Endothelial cell (in vitro differentiated cells): ENCODE data around the gene LRCH1. TPM values are rescaled to one million over a fixed set of nuclear protein-coding genes. Genes with fewer than 3 reads are reported as not detected.

Experiments used
- DNase-seq: peaks from one replicate; pipeline ENCODE4 v3.0.0; 2021; ENCODE audit warnings: low spot score
- H3K27ac Mint-ChIP-seq: one replicate; pipeline ENCODE4 v1.8.0; 2021; ENCODE audit warnings: mixed read lengths, inconsistent platforms; ENCODE audit not compliant: unreplicated experiment
- H3K27me3 Mint-ChIP-seq: one replicate; pipeline ENCODE4 v1.8.0; 2021; ENCODE audit warnings: mild to moderate bottlenecking, moderate library complexity, mixed read lengths, inconsistent platforms; ENCODE audit not compliant: unreplicated experiment
- H3K36me3 Mint-ChIP-seq: one replicate; pipeline ENCODE4 v1.8.0; 2021; ENCODE audit warnings: mild to moderate bottlenecking, low read depth, mixed read lengths, inconsistent platforms; ENCODE audit not compliant: unreplicated experiment
- H3K4me1 Mint-ChIP-seq: one replicate; pipeline ENCODE4 v1.8.0; 2021; ENCODE audit warnings: mild to moderate bottlenecking, mixed read lengths, inconsistent platforms; ENCODE audit not compliant: unreplicated experiment
- H3K4me3 Mint-ChIP-seq: one replicate; pipeline ENCODE4 v1.8.0; 2021; ENCODE audit warnings: mild to moderate bottlenecking, mixed read lengths, inconsistent platforms; ENCODE audit not compliant: unreplicated experiment
- H3K9me3 Mint-ChIP-seq: one replicate; pipeline ENCODE4 v1.8.0; 2021; ENCODE audit warnings: mixed read lengths, inconsistent platforms; ENCODE audit not compliant: unreplicated experiment
- CTCF ChIP-seq: fragments of 200-600 bp; sonication (generic); IDR thresholded peaks from one replicate; pipeline ENCODE4 v1.5.0; 2021; ENCODE audit warnings: antibody characterized with exemption; ENCODE audit not compliant: unreplicated experiment
- total RNA-seq: library from RNA; stranded (reverse); fragmentation: NEBNext Ultra II Directional; extraction: Animal tissue kit (Norgen Biotek cat#: 25700); gene quantifications from one replicate; pipeline ENCODE4 v1.2.1, GENCODE V29; 2021; ENCODE audit not compliant: unreplicated experiment

Gene LRCH1
- total RNA-seq, 1 donor from 2014 or later, result 45.6 TPM

DNA sequence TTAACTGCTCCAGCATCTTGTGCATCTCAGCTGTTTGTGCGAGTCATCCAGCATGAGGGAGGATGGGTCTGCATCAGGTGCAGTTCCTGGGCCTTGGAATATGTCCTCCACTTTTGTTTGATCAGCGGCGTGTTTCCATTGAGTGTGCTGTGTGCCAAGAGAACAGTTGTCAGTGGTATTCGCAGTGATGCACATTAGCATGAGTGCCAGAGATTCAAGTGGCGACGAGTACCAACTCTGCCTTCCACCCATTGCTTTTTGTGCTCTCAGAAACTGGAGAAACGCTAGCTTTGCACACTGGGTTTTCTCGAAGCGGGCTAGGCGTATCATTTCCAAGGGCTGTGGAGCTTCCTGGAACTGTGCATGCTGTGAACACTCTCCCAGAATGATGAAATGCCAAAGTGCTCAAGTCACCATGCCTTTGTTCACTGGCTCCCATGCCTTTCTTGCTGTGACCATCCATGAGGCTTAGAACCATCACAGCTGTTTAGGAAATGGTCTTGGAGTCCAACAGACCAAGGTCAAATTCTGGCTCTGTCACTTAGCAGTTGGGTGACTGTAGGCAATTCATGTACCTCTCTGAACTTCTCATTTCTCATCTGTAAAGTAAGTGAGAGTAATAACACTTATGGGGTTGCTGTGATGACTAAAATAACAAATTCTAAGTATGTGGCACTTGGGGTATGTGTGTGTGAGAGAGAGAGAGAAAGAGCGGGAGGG, 18.4 kb downstream of the LRCH1 start:
- no peak for TF ChIP-seq CTCF
- Mint-ChIP-seq H3K27ac (no peak overlapping the region), H3K4me3 (no peak overlapping the region), H3K36me3 (no peaks in the 10 kb centered on the region), H3K27me3 (peaks cover 2% of the 10 kb centered on the region), H3K4me1 (peaks cover 22% of the 10 kb centered on the region), H3K9me3 (no peaks in the 10 kb centered on the region)
- no peak for DNase-seq

DNA sequence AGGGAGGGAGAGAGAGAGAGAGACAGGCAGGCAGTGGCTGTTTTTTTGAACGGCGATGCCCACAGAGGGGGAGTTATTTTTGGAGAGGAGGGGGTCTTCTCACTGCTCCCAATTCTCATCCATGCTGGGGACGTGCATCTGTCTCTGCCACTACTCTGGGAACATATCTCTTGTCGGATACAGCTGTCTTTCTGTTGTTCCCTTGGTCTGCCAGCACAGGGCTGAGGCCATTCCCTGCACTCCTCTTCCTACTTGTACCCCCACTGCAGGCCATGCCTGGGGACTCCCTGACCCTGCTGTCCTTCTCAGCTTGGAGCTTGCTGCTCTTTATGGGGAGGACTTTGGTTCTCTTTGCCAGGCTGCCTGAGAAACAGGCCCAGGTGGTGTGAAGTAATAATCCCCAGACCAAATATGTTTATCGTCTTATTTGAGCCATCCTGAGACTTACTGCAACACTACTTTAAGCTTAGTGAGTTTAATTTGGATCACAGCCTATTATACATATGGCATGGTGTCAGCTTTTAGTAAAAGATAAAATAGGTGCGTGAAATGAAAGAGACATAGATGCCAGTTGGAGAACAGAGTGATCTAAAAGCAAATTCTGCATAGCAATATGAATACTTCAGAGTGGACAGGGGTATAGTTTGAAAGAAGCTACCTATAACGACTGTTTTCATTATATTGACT, 19.1 kb downstream of the LRCH1 start:
- no peaks in the 10 kb centered on the region for H3K36me3 Mint-ChIP-seq
- H3K27ac Mint-ChIP-seq, result no peak overlapping the region
- H3K27me3 Mint-ChIP-seq, result peaks cover 2% of the 10 kb centered on the region
- DNase-seq, result no peak
- no peak for TF ChIP-seq CTCF
- H3K4me1 Mint-ChIP-seq, result peaks cover 22% of the 10 kb centered on the region
- H3K4me3 Mint-ChIP-seq, result no peak overlapping the region
- no peaks in the 10 kb centered on the region for H3K9me3 Mint-ChIP-seq

DNA sequence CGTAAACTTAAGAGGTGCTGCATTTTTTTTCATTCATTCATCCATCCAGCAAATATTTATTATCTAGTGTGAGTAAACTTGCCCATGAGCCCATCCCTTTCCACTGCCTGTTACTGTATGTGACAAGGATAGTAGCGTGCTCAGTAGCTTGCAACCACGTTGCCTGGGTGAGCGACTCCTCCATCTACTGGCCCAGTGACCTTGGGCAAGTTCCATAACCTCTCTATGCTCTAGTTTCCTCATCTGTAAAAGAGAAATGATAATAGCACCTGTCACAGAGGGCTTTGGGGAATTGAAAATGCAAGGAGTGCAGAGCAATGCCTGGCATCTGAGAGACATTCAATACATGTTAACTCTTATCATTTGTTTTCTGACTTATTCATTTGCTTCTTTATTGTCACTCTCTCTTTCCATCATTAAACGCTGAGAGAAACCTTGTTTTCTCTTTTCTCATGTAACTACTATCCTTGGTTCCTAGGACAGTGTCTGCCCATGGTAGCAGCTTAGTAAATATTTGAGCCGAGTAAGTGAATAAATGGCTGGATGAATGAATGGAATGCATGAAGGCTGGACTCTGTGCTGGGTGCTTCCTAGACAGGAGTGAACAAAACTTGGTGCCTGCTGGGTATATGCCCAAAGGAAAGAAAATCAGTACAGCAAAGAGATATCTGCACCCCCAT, 19.9 kb downstream of the LRCH1 start:
- Mint-ChIP-seq H3K4me3 (no peak overlapping the region), H3K4me1 (peaks cover 25% of the 10 kb centered on the region), H3K27me3 (peaks cover 2% of the 10 kb centered on the region), H3K36me3 (no peaks in the 10 kb centered on the region), H3K27ac (no peak overlapping the region), H3K9me3 (no peaks in the 10 kb centered on the region)
- no peak for TF ChIP-seq CTCF
- no peak for DNase-seq

DNA sequence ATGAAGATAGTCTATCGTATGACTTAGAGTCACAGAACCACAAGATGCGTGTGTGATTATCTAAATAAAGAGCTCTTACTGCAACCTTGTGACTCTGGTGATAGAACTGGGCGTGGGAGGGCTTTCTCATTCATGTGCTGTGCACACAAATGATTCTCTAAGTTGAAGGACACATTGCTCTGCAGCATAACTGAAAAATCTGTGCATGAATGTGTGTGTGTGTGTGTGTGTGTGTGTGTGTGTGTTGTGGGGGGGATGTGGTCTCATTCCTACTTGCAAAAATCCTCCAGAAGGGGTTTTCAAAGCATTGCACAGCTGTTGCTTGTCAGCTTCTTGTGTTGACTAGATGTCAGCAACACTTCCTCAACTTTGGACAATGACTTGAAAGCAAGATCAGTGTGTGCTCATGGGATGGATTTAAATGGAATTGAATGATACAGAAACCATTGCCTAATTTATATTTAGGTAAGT, 22.4 kb downstream of the LRCH1 start:
- Mint-ChIP-seq H3K27ac (no peak overlapping the region), H3K36me3 (no peaks in the 10 kb centered on the region)

More for the DNA sequence above, 22.4 kb downstream of the LRCH1 start:
- no peak for DNase-seq
- Mint-ChIP-seq H3K4me1 (peaks cover 26% of the 10 kb centered on the region), H3K4me3 (no peak overlapping the region), H3K27me3 (peaks cover 2% of the 10 kb centered on the region), H3K9me3 (no peaks in the 10 kb centered on the region)
- TF ChIP-seq CTCF, result no peak
